H1 (cell line): ENCODE data around the gene MYO7B.

Experiments used
- CHD2 ChIP-seq: IDR thresholded peaks from 2 replicates; pipeline ENCODE4 v1.6.1; 2012; ENCODE audit warnings: low read length, improper control_type of control experiment
- JUN ChIP-seq: IDR thresholded peaks from 2 replicates; pipeline ENCODE4 v1.6.1; 2011; ENCODE audit warnings: low read depth, mild to moderate bottlenecking, improper control_type of control experiment, low read length
- POLR2A ChIP-seq, 2 experiments: IDR thresholded peaks; 1 replicate in 1 of 2; 2 replicates in 1 of 2; pipeline ENCODE4 v1.6.1; 2011; ENCODE audit warnings: low read depth in 2 of 2, low read length in 2 of 2, mild to moderate bottlenecking in 2 of 2; ENCODE audit errors: control extremely low read depth in 1 of 2
- POLR2AphosphoS5 ChIP-seq: IDR thresholded peaks from 2 replicates; pipeline ENCODE4 v1.6.1; 2011; ENCODE audit warnings: low read depth, low read length
- RXRA ChIP-seq: IDR thresholded peaks from 2 replicates; pipeline ENCODE4 v1.6.1; 2011; ENCODE audit warnings: low read depth, mild to moderate bottlenecking, low read length, moderate library complexity; ENCODE audit not compliant: insufficient read depth
- SP2 ChIP-seq: IDR thresholded peaks from 2 replicates; pipeline ENCODE4 v1.6.1; 2012; ENCODE audit warnings: mild to moderate bottlenecking, low read length, inconsistent platforms
- YY1 ChIP-seq: IDR thresholded peaks from 2 replicates; pipeline ENCODE4 v1.6.1; 2011; ENCODE audit warnings: low read depth, mild to moderate bottlenecking, low read length
- TF ChIP-seq, protein P1 (sequence below): IDR thresholded peaks from 2 replicates; pipeline ENCODE4 v1.6.1; 2011; ENCODE audit warnings: low read depth, mild to moderate bottlenecking, low read length; ENCODE audit not compliant: insufficient read depth
- TF ChIP-seq, protein P2 (sequence below): IDR thresholded peaks from 2 replicates; pipeline ENCODE4 v1.6.1; 2012; ENCODE audit warnings: low read length, inconsistent platforms

- TF ChIP-seq RXRA (no peak), POLR2A (IDR thresholded peaks at IDR 0.05; ENCODE audit: control extremely low read depth in 1 of 2, low read depth in 2 of 2, low read length in 2 of 2) (no peak), SP2 (no peak), CHD2 (no peak), YY1 (no peak), POLR2AphosphoS5 (no peak), JUN (no peak)
- TF ChIP-seq, protein P1, sequence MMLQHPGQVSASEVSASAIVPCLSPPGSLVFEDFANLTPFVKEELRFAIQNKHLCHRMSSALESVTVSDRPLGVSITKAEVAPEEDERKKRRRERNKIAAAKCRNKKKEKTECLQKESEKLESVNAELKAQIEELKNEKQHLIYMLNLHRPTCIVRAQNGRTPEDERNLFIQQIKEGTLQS = no peak
- TF ChIP-seq, protein P2, sequence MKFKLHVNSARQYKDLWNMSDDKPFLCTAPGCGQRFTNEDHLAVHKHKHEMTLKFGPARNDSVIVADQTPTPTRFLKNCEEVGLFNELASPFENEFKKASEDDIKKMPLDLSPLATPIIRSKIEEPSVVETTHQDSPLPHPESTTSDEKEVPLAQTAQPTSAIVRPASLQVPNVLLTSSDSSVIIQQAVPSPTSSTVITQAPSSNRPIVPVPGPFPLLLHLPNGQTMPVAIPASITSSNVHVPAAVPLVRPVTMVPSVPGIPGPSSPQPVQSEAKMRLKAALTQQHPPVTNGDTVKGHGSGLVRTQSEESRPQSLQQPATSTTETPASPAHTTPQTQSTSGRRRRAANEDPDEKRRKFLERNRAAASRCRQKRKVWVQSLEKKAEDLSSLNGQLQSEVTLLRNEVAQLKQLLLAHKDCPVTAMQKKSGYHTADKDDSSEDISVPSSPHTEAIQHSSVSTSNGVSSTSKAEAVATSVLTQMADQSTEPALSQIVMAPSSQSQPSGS = no peak
These were observed 90.7 kb downstream of the MYO7B start for GRCh38 chr2:127626175-127626574.
